ENCODE results near the gene MPLKIP. TPM values are rescaled to one million over a fixed set of nuclear protein-coding genes. Genes with fewer than 3 reads are reported as not detected.
"Not testable (repeated sequence)": the region's sequence is repeated elsewhere in the genome, so short reads cannot be mapped to it uniquely, and the experiment has no call there.

Gene MPLKIP
- total RNA-seq, 1 experiment from 2014 or later = 61.6 TPM

GRCh38 chr7:40177071-40177470, 42.6 kb upstream of the MPLKIP start (continued):
- TF ChIP-seq, protein P1, sequence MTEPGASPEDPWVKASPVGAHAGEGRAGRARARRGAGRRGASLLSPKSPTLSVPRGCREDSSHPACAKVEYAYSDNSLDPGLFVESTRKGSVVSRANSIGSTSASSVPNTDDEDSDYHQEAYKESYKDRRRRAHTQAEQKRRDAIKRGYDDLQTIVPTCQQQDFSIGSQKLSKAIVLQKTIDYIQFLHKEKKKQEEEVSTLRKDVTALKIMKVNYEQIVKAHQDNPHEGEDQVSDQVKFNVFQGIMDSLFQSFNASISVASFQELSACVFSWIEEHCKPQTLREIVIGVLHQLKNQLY (CRISPR knock-in tag; IDR thresholded peaks at IDR 0.05) = no peak
- TF ChIP-seq, protein P2, sequence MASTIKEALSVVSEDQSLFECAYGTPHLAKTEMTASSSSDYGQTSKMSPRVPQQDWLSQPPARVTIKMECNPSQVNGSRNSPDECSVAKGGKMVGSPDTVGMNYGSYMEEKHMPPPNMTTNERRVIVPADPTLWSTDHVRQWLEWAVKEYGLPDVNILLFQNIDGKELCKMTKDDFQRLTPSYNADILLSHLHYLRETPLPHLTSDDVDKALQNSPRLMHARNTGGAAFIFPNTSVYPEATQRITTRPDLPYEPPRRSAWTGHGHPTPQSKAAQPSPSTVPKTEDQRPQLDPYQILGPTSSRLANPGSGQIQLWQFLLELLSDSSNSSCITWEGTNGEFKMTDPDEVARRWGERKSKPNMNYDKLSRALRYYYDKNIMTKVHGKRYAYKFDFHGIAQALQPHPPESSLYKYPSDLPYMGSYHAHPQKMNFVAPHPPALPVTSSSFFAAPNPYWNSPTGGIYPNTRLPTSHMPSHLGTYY (CRISPR knock-in tag; IDR thresholded peaks at IDR 0.05) = no peak
- TF ChIP-seq, protein P3, sequence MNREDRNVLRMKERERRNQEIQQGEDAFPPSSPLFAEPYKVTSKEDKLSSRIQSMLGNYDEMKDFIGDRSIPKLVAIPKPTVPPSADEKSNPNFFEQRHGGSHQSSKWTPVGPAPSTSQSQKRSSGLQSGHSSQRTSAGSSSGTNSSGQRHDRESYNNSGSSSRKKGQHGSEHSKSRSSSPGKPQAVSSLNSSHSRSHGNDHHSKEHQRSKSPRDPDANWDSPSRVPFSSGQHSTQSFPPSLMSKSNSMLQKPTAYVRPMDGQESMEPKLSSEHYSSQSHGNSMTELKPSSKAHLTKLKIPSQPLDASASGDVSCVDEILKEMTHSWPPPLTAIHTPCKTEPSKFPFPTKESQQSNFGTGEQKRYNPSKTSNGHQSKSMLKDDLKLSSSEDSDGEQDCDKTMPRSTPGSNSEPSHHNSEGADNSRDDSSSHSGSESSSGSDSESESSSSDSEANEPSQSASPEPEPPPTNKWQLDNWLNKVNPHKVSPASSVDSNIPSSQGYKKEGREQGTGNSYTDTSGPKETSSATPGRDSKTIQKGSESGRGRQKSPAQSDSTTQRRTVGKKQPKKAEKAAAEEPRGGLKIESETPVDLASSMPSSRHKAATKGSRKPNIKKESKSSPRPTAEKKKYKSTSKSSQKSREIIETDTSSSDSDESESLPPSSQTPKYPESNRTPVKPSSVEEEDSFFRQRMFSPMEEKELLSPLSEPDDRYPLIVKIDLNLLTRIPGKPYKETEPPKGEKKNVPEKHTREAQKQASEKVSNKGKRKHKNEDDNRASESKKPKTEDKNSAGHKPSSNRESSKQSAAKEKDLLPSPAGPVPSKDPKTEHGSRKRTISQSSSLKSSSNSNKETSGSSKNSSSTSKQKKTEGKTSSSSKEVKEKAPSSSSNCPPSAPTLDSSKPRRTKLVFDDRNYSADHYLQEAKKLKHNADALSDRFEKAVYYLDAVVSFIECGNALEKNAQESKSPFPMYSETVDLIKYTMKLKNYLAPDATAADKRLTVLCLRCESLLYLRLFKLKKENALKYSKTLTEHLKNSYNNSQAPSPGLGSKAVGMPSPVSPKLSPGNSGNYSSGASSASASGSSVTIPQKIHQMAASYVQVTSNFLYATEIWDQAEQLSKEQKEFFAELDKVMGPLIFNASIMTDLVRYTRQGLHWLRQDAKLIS (CRISPR knock-in tag; IDR thresholded peaks at IDR 0.05; ENCODE audit: borderline replicate concordance) = no peak

DNA sequence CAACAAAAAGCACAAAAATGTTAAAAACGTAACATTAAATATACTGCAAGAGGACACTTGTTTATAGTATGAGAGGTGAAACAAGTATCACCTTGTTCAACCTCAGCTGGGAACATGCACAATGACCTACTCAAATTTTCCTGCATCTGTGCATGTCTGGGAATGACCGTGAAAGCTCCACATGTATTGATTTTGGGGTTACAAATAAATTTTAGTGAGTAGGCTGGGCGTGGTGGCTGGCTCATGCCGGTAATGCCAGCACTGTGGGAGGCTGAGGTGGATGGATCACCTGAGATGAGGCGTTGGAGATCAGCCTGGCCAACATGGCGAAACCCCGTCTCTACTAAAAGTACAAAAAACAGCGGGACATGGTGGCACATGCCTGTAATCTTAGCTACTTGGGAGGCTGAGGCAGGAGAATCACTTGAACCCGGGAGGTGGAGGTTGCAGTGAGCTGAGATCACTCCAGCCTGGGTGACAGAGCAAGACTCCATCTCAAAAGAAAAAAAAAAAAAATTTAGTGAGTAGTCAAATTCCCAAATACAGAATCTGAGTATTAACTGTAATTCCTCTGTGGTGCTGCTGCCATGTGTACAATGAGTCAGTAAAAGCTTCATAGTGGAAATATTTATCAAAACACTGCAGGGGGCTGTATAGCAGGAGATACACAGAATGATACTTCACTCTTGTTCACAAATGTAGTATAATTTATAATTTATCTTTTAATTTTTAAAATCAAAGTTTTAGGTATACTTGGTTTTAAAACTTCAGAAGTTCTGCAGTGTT, 41.5 kb upstream of the MPLKIP start:
- DNase-seq (ENCODE audit: low spot score) = no peak
- no peak for ATAC-seq
- H3K9me3 Mint-ChIP-seq = peaks cover 3% of the 10 kb centered on the region; the same call in 1 of the 2 replicates
- POLR2A ChIA-PET = interaction anchor here (0.6 to 0.7 kb wide), 2 partner anchors 37 to 476 kb away, joined by 3 to 5 read pairs; no protein-coding TSS in a partner anchor
- no peak for TF ChIP-seq SMAD4 (CRISPR knock-in tag; IDR thresholded peaks at IDR 0.05)
- TF ChIP-seq ZNF138 (CRISPR knock-in tag; conservative IDR thresholded peaks at IDR 0.05) = no peak
- TF ChIP-seq FOXJ3 (CRISPR knock-in tag; IDR thresholded peaks at IDR 0.05; ENCODE audit: borderline replicate concordance) = no peak
- TF ChIP-seq GRHL2 (CRISPR knock-in tag; IDR thresholded peaks at IDR 0.05; ENCODE audit: insufficient replicate concordance, severe bottlenecking) = no peak
- TF ChIP-seq MXD4 (CRISPR knock-in tag; IDR thresholded peaks at IDR 0.05; ENCODE audit: borderline replicate concordance) = no peak
- TF ChIP-seq ZNF416 (CRISPR knock-in tag; IDR thresholded peaks at IDR 0.05) = no peak
- TF ChIP-seq CBFB (CRISPR knock-in tag; IDR thresholded peaks at IDR 0.05; ENCODE audit: low read depth) = no peak
- TF ChIP-seq ATF2 (CRISPR knock-in tag; IDR thresholded peaks at IDR 0.05; ENCODE audit: borderline replicate concordance, low read depth) = no peak
- no peak for TF ChIP-seq TEAD1 (CRISPR knock-in tag; IDR thresholded peaks at IDR 0.05)
- TF ChIP-seq NFATC4 (CRISPR knock-in tag; IDR thresholded peaks at IDR 0.05) = no peak
- no peak for TF ChIP-seq ATF6 (CRISPR knock-in tag; IDR thresholded peaks at IDR 0.05)
- TF ChIP-seq, protein P4, sequence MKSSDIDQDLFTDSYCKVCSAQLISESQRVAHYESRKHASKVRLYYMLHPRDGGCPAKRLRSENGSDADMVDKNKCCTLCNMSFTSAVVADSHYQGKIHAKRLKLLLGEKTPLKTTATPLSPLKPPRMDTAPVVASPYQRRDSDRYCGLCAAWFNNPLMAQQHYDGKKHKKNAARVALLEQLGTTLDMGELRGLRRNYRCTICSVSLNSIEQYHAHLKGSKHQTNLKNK (CRISPR knock-in tag; IDR thresholded peaks at IDR 0.05) = no peak
- no peak for TF ChIP-seq ZNF423 (CRISPR knock-in tag; IDR thresholded peaks at IDR 0.05)
- no peak for TF ChIP-seq HMGA2 (CRISPR knock-in tag; IDR thresholded peaks at IDR 0.05)
- H3K4me3 Mint-ChIP-seq = no peak overlapping the region
- peaks cover 7% of the 10 kb centered on the region for H3K4me1 Mint-ChIP-seq
- H3K27ac Mint-ChIP-seq = no peak overlapping the region
- H3K36me3 Mint-ChIP-seq = no peaks in the 10 kb centered on the region
- H3K27me3 Mint-ChIP-seq (ENCODE audit: low read depth) = no peaks in the 10 kb centered on the region
- CTCF ChIA-PET = interaction anchor here (0.7 kb wide), 1 partner anchor 1992 kb away, joined by 3 read pairs; no protein-coding TSS in a partner anchor

GRCh38 chr7:40175256-40175655, 40.8 kb upstream of the MPLKIP start:
- DNase-seq (ENCODE audit: low spot score); H3K27me3 Mint-ChIP-seq (ENCODE audit: low read depth); ATAC-seq; H3K4me3 Mint-ChIP-seq; POLR2A ChIA-PET; H3K27ac Mint-ChIP-seq; H3K36me3 Mint-ChIP-seq; H3K9me3 Mint-ChIP-seq; H3K4me1 Mint-ChIP-seq; CTCF ChIA-PET: not testable (repeated sequence)

DNA sequence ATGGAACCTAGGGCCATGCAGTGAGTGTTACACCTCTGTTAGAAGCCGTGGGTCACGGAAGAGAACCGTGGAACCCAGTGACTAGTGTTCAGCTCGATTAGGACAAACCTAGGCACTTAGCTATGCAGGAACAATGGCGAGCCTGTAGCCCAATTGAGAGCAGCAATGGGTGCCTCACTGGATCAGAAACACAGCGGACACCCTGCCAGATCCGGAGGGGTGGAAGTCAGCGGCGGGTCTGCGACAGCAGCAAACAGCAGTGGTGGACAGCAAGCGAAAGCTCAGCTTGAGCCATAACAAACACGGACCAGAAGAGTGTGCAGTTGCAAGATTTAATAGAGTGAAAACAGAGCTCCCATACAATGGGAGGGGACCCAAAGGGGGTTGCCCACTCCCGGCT, 38.7 kb upstream of the MPLKIP start:
- H3K9me3 Mint-ChIP-seq; DNase-seq (ENCODE audit: low spot score); CTCF ChIA-PET; H3K27me3 Mint-ChIP-seq (ENCODE audit: low read depth); POLR2A ChIA-PET; H3K4me3 Mint-ChIP-seq; H3K27ac Mint-ChIP-seq; H3K4me1 Mint-ChIP-seq; H3K36me3 Mint-ChIP-seq; ATAC-seq: not testable (repeated sequence)

DNA sequence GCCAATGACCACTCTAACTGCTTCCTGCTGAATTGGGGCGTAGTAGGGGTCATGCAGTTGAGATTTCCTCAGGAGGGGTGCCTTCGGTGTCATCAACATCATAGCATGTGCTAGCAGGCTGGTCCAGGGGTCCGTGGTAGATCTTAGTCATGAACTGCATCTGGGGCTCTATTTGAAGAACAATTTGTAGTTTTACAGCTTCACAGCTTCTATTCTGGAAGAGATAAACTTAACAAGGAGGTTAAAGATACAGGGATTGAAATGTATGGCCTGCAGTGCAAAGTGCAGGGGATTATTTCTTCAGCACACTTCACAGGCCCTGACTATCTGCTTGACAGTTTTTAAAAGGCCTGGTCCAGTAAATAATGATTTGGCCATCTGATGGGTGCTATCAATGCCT, 33.8 kb upstream of the MPLKIP start:
- not testable (repeated sequence) for H3K27me3 Mint-ChIP-seq (ENCODE audit: low read depth); ATAC-seq; H3K27ac Mint-ChIP-seq

More for the DNA sequence above, 33.8 kb upstream of the MPLKIP start:
- H3K9me3 Mint-ChIP-seq; DNase-seq (ENCODE audit: low spot score); H3K36me3 Mint-ChIP-seq; POLR2A ChIA-PET; H3K4me3 Mint-ChIP-seq; CTCF ChIA-PET; H3K4me1 Mint-ChIP-seq: not testable (repeated sequence)

Data from WTC11 (cell line).